HG03066 (cell line): ENCODE data around the gene ZNF407.

Source experiments
- ATAC-seq: cut with Tn5 transposase; IDR thresholded peaks from one replicate; pipeline ENCODE4 v1.9.1; 2021; ENCODE audit warnings: low read depth; ENCODE audit not compliant: unreplicated experiment

The ZNF407 gene

GRCh38 chr18:75063196-75063595 lies 465.5 kb downstream of the ZNF407 start:
- no peak for ATAC-seq

GRCh38 chr18:75063615-75064512 lies 466.2 kb downstream of the ZNF407 start:
- no peak for ATAC-seq

- no peak for ATAC-seq
Measured at GRCh38 chr18:75064513-75064905, 466.8 kb downstream of the ZNF407 start.

- ATAC-seq, result no peak
Measured at GRCh38 chr18:75065251-75066000, 467.8 kb downstream of the ZNF407 start.

- ATAC-seq, result no peak
Measured at GRCh38 chr18:75066021-75066880, 468.6 kb downstream of the ZNF407 start.

GRCh38 chr18:75066936-75067335 lies 469.3 kb downstream of the ZNF407 start:
- no peak for ATAC-seq

GRCh38 chr18:75067996-75068645 lies 470.5 kb downstream of the ZNF407 start:
- ATAC-seq, result no peak

GRCh38 chr18:75068682-75069435 lies 471.2 kb downstream of the ZNF407 start:
- no peak for ATAC-seq

- no peak for ATAC-seq
Measured at GRCh38 chr18:75070235-75070624, 472.6 kb downstream of the ZNF407 start.

GRCh38 chr18:75070625-75071483 lies 473.2 kb downstream of the ZNF407 start:
- ATAC-seq, result peak; percentile 81

GRCh38 chr18:75071484-75071785 lies 473.8 kb downstream of the ZNF407 start:
- no peak for ATAC-seq

GRCh38 chr18:75071866-75072671 lies 474.4 kb downstream of the ZNF407 start:
- no peak for ATAC-seq

- ATAC-seq, result no peak
Measured at GRCh38 chr18:75072672-75073371, 475.2 kb downstream of the ZNF407 start.

- ATAC-seq, result no peak
Measured at GRCh38 chr18:75073654-75074053, 476.0 kb downstream of the ZNF407 start.

- ATAC-seq, result no peak
Measured at GRCh38 chr18:75074196-75075015, 476.7 kb downstream of the ZNF407 start.

- ATAC-seq, result no peak
Measured at GRCh38 chr18:75075016-75075305, 477.3 kb downstream of the ZNF407 start.

GRCh38 chr18:75075429-75075841 lies 477.8 kb downstream of the ZNF407 start:
- ATAC-seq, result no peak
